ENCODE measurements around the gene GIMAP8. TPM values are rescaled to one million over a fixed set of nuclear protein-coding genes. Genes with fewer than 3 reads are reported as not detected.

The GIMAP8 gene
- 0.21 TPM for polyA plus RNA-seq (2012; ENCODE audit: insufficient read depth, insufficient read length)

DNA sequence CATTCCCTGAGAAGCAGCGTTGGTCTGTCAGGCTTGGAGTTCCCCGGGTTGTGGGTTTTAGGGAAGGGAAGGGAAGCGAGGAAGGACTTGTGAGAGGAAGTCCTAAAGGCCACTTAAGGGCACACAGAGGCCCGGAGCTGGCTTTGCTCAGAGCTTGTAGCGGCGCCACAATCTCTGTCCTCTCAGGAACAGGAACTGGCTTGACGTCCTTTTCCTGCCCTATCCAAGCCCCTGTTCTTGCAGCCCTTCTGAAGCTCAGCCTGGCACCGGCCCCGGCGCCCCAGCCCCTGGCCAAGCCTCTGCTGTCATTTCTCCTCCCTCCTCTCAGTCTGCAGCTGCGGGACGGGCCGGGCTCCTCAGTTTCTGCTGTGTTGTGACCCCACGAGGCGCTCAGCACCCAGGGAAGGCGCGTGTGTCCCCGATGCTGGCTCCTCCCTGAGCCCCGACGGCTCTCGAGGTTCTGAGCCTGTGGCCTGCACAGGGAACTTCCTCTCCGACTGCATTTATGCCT lies at the start of gene GIMAP8:
Gene GIMAP8, plus strand, starts transcription at position 140 of the 511 bp plus-strand sequence. CDS start 16,069 bp downstream, outside the sequence.
- DNase-seq (ENCODE audit: low read depth, low spot score), result no peak
- H3K4me3 ChIP-seq (ENCODE audit: low read length), result peak within 1 kb of the TSS; percentile 44

DNA sequence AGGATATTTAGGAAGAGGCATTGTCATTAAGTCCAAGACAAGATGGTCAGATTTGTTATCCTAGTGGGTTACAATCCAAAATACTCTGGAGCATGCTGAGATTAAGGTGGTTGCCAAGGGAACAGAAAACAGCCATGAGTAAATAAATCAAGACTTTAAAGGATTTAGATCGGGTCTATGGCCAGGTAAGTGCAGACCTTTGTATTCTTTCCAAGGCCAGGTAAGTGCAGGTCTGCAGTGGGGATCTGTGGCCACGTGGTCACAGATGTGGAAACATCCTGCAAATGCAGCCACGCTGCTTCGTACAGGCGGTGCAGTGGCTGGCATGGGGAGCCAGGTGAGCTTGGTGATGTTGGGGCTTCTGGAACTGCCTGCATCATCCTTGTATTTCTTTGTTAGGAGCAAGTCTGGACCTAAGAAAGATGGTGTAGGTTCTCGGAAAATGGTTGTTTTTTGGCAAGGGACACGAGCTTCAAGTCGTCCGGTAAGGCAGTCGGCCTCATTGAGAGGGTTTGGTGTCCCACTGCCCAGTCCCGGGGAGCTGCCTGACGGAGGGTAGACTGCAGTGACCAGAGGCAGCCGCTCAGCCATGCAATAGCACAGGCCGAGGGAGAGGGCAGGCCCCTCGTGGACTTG lies 49.5 kb upstream of the GIMAP8 start:
- no peak for DNase-seq (ENCODE audit: low read depth, low spot score)
- no peak overlapping the region for H3K4me3 ChIP-seq (ENCODE audit: low read length)

DNA sequence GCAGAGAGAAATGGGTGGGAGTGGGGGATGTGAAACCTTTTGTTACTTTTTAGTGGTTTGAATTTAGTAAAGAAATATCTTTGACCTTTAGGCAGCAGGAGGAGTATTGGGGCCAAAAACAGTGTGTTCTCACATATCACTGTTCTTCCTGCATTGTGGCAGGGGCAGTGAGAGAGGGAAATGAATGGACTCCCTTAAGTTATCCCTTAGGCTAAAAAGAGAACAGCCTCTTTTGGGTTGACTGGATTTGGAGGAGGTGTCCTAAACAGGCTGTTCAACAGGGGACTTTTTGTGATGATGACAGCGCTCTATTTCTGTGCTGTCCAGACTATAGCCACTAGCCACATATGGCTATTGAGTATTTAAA lies 49.0 kb upstream of the GIMAP8 start:
- no peak for DNase-seq (ENCODE audit: low read depth, low spot score)
- no peak overlapping the region for H3K4me3 ChIP-seq (ENCODE audit: low read length)

DNA sequence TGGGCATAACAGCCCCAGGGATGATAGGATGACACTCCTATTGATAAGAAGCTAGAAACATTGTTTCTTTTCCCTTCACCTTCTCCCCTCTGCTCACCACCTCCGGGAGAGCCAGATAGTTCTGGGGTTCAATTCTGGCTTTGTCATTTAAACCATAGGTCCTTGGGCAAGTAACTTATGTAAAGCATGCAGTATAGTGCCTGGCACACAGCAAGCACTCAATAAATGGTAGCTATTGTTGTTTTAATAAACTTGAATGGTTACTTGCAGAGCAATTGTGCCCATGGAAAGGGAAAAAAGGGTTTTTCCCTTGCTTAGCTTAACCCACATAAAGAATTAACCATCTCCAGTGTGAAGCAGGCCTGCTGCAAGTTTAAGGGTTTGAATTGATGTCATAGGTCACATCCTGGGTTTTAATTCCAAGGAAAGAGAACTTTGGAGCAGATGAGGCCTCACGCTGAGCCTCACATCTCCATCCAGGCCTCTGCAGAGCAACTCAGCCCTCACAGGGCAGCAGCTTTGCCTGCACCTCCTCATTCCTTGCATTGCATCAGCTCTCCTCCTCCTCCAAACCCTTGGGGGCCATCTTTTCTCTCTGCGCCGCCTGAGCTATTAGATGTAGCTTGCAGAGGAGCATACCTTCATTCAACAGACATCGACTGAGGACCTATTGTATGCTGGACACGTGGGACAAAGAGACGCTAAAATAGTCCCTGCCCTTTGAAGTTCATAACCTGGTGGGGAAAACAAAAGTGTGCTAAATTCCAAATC lies 48.4 kb upstream of the GIMAP8 start:
- no peak for DNase-seq (ENCODE audit: low read depth, low spot score)

DNA sequence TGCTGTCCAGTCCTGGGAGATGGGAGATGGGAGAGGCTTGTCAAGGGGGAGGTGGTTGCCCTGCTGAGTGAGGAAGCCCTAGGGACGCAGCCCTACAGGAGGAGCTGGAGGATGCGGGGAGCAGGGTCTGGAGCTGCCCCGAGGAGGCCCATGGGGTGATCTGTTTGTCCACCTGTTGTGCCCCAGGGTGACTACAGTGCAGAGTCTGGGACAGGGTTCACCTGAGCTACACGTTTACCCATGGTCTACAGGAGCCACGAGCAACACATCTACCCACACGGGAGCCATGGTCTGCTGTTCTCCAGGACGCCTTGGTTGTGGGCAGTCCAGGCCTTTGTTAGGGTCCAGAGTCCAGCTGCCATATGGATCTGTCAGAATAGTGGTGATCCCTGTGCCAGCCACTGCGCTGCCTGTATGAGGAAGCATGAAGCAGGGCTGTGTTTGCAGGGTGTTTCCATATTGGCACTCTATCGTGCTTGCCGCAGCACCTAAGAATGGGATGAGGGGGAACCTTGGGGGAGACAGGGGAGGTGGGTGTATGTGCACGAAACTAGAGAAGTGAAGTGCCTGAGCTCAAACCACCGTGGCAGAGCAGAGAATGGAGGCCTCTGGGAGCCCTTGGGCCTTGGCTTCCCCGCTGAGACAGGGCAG lies 47.6 kb upstream of the GIMAP8 start:
- H3K4me3 ChIP-seq (ENCODE audit: low read length), result no peak overlapping the region
- no peak for DNase-seq (ENCODE audit: low read depth, low spot score)

More for the DNA sequence above, 48.4 kb upstream of the GIMAP8 start:
- H3K4me3 ChIP-seq (ENCODE audit: low read length), result no peak overlapping the region

DNA sequence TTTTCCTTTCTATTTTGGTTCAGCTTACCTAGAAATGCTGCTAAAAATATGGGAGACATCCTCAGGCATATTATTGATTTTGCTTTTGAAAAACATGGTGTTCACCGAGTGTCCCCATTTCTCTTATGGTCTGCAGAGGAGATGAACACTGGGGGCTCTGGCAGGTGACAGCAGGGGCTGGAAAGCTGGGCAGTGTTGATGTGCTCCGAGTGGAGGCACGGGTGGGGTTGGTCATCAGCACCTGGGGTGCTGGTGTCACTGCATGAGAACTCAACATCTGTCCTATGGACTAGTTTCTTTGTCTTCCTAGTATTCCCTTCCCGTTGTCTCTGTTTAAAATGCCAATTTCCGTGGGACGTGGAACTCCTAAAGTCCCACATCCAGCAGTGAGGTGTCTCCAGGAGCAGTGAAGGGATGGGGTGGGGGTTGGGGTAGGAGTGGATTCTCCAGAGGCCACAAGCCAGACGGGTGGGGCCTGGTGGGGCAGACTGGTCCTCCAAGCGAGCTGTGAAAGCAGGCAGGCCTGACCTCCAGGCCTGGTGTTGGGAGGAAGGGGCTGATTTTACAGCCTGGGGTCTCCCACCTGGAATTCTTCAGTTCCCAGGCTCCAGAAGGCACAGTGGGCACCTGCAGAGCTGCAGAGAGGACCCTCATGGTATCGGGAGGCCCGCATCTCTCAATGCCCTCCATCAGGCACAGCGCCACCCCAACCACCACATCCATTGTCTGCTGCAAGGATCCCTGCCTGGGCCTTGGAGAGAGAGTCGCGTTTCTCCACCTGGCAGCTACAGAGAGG lies 46.9 kb upstream of the GIMAP8 start:
- H3K4me3 ChIP-seq (ENCODE audit: low read length), result peak overlapping the region; percentile 80
- no peak for DNase-seq (ENCODE audit: low read depth, low spot score)

DNA sequence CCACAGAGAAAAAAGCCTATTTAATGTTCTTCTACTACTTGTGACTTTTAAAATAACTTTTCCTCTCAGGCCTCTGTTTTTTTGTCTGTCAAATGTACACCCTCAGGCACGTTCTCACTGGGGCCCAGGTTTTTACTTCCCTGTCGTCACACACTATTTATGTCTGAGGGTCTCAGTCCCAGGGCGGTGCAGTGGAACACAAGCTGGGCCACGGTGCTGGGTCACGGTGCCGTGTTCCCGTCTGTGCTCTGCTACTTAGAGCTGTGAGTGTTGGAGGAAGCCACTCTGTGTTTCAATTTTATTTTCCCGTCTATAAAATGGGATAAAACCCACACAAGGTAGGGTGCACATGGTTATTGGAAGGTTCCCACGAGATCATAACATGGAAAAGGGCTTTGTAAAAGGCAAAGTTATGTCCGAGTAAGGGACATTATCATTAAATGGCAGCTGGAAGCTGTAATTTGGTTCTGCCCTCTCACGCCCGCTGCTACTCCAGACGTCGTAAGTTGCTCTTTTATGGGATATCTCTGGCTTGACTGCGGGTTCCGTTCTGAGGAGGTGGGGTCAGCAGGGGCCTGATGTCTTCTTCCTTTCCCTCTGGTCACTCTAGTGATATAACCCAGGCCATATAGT lies 46.1 kb upstream of the GIMAP8 start:
- H3K4me3 ChIP-seq (ENCODE audit: low read length), result peak overlapping the region; percentile 80
- DNase-seq (ENCODE audit: low read depth, low spot score), result no peak

DNA sequence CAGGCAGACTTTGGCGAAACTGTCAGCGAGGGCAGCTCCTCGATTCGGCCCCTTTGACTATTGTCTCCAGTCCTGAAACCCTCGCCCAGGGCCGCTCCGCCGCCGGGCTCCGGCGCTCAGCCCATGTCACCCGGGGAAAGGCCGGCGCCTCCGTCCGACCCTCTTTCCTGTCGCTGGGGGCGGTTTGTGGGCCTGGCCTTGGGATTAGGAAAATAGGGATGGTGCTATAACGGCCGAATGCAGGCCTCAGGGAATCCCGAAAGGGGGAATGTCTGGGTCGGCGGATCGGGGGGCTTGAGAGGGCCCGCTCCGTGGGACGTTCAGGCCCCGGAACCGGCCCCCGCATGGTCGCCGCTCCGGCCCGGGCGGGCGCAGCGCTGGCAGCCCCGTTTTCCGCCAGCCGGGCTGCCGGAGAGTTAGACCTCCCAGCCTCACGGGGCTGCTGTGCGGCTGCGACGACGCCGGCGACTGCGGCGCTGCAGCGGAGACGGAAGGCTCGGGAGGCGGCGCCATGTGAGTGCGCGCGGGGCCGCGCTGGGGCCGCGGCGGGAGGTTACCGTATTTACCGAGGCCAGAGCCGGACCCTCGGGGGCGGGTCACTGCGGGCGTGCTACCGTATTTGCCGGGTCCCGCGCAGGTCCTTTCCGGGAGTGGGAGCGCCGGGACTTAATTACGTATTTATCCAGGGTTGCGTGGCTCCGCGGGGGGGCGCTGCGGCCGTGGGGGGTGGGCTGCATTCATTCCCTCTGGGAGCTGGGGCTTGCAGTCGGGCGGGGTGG lies 45.4 kb upstream of the GIMAP8 start:
- peak overlapping the region; percentile 80 for H3K4me3 ChIP-seq (ENCODE audit: low read length)
- DNase-seq (ENCODE audit: low read depth, low spot score), result peak; percentile 78

DNA sequence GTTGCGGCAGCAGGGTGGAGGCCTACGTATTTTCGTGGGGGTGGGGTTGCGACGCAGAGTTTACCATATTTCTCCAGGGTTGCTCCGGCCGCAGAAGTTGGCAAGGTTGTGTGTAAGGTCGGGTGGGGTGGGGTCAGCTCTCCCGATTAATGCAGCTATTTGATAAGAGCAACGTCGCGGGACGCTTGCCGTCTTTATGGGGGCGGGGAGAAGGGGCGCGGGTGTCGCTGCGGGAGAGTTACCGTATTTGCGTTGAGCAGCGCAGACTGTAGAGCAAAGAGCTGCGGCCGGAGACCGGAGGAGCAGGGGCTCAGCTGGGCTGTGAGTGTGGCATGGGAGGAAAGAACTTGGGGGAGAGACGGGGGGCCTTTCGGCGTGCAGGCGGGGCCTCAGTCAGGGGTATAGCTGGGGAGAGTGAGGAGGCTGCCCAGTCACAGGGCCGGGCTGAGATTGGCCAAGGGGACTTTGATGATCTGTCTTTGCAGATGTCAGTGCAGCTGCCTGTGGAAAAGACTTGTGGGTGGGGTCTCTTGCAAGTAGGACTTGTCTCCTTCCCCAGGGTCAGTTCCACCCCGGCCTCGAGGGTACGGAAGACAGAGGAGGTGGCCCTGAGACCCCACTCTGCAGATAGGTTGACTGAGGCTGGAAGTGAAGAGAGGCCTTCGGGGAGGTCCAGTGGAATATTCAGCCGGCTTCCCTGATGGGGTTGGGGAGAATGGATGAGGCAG lies 44.7 kb upstream of the GIMAP8 start:
- peak; percentile 31 for DNase-seq (ENCODE audit: low read depth, low spot score)
- peak overlapping the region; percentile 80 for H3K4me3 ChIP-seq (ENCODE audit: low read length)

DNA sequence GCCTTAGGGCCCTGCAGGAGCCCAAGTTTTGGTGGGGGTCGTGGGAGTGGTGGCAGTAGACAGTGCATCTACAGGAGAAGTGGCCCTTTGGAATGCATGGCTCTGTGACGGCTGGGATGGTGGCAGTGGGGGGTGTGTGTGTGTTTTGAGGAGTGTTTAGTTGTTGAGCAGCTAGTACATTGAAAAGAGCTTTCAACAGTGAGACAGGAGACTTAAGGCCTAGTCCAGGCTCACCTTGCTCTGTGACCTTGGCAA lies 44.2 kb upstream of the GIMAP8 start:
- peak overlapping the region; percentile 80 for H3K4me3 ChIP-seq (ENCODE audit: low read length)
- DNase-seq (ENCODE audit: low read depth, low spot score), result peak; percentile 28

DNA sequence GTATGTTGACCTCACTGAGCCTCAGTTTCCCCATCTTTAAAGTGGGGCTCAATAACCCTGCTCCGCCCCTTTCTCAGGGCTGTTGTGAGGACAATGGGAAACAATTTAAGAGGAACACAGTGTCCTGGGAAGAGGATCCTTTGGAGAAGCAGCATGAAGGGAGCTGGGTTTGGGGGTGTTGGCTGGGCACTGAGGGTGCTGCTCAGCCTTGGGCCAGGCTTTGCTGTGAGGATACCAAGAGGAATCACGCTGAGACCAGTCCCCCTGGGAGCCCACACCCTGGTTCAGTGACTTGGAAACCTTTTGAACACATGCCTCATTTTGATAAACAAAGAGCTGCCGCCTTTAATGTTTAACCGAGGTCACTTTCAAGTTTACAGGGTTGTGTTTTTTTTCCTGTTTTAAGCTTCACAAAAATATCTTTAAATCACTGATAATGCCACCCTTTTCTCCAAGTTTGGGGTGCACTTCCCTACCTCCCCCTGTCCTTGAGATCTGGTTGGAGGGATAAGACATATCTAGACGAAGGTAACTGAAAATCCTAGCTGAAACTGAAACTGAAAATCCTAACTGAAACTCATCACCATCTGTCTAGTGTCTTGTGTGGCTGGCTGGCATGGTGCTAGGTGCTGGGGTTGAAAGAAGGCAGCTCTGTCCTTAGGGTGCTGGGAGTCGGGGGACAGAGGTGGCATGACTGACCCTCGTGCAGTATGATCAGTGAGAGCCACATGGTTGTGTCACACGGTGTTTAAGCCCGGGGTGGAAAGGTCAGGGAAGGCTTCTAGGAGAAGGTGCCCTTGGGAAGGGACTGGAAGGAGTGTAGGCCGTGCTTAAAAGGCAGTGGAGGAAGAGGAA lies 43.6 kb upstream of the GIMAP8 start:
- DNase-seq (ENCODE audit: low read depth, low spot score), result peak; percentile 75
- H3K4me3 ChIP-seq (ENCODE audit: low read length), result peak overlapping the region; percentile 80

DNA sequence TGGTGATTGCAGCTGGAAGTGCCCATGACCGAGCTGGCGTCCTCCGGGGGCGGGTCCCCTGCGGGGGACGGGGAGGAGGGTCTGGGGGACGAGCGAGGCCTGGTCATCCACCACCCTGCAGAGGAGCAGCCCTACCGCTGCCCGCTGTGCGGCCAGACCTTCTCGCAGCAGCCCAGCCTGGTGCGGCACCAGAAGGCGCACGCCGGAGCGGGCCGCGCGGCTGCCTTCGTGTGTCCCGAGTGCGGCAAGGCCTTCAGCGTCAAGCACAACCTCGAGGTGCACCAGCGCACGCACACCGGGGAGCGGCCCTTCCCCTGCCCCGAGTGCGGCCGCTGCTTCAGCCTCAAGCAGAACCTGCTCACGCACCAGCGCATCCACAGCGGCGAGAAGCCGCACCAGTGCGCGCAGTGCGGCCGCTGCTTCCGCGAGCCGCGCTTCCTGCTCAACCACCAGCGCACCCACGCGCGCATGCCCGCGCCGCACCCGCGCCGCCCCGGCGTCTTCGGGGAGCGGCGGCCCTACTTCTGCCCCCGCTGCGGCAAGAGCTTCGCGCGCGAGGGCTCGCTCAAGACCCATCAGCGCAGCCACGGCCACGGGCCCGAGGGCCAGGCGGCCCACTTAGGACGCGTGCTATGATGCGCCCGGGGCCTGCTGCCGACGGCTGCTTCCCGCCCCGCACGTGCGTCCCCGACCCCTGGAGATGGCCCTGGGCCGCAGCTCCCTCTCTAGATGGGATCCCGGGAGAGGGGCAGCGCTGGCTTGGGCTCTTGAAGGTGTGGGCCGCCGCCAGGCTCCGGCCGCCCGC lies 42.6 kb upstream of the GIMAP8 start:
- H3K4me3 ChIP-seq (ENCODE audit: low read length), result no peak overlapping the region
- DNase-seq (ENCODE audit: low read depth, low spot score), result no peak

DNA sequence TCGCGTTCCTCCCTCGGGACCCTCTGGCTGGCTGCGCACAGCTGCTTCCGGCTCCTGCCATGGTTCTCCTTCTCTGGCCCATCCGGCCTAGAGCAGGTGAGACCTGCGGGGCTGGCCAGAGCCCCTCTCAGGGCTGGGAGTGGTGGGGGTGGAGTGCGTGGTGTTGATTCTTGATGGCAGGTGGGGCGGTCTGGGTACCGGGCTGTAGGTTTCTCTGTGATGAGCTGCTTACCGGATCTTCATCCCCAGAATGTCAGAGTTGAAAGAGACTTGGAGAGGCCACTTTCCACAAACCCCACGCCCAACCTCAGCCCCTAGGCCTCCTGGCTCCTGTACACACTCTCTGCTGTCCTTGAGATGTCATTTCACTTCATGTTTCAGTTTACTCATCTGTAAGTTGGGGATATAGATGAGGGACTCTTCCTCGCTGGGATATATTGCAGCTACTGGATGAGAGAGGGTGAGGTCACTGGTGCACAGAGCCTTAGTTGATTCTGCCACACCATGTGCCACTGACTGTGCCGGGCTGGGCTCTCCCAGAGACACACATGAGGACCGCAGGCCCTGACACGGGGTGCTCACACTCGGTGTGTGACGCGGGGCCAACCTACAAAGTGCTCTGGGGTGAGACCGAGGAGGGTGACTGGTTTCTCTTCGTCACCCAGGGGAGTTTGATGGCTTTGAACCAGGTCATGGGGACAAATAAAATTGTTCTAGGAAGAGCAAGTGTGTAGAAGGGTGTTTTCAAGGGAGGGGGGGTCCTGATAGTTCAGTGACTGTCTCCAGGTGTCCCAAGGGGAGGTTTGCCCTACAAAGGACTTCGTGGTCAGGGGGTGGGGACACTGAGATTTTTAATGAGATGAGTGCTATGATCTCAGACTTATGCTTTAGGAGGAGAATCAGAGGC lies 41.8 kb upstream of the GIMAP8 start:
- no peak for DNase-seq (ENCODE audit: low read depth, low spot score)

DNA sequence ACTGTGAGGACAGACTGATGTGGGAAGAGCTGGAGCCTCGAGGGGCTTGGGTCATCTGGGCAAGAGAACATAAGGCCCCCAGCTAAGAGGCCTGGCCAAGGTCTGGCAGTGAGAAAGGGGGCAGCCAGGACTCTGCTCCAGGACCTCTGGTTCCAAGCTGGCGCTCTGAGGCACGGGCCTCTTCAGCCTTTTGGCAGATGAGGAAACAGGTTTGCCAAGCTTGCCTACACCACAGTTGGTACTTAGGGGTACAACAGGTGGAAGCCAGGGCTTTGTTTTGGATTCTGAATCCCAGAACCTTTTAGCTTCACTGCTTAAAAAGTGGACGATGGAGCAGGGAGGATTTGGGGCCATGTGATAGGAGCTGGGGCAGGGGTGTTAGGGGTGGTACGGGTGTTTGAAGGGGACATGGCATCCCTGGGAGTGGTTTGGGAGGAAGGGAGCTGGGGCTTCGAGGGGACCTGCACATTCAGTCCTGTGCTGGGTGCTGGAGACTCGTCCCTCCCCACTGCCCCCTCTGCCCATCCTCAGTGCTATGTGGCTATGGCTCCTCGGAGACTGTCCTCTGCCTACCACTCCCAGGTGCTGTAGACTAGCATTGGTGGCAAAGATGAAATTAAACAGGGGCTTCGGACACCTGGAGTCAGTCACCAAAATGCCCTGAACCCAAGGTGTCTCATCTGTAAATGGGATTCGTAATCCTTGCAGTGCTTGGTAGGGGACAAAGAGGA lies 41.0 kb upstream of the GIMAP8 start:
- no peak overlapping the region for H3K4me3 ChIP-seq (ENCODE audit: low read length)
- no peak for DNase-seq (ENCODE audit: low read depth, low spot score)

More for the DNA sequence above, 41.8 kb upstream of the GIMAP8 start:
- H3K4me3 ChIP-seq (ENCODE audit: low read length), result no peak overlapping the region
